AG10803 (cell line): ENCODE data around the gene EDEM3.
"Not testable (repeated sequence)": the region's sequence is repeated elsewhere in the genome, so short reads cannot be mapped to it uniquely, and the experiment has no call there.

ENCODE experiments used
- DNase-seq: peaks from one replicate; pipeline ENCODE4 v3.0.0; 2010; ENCODE audit warnings: low read depth
- H3K4me3 ChIP-seq: 2 replicates; pipeline ENCODE4 v1.5.1; 2011; ENCODE audit warnings: mild to moderate bottlenecking, low read length, control low read depth
- CTCF ChIP-seq: conservative IDR thresholded peaks from 2 replicates; pipeline ENCODE4 v1.5.1; 2011; ENCODE audit warnings: mild to moderate bottlenecking, low read length, control low read depth, inconsistent platforms

Gene EDEM3

GRCh38 chr1:184768467-184768866, 13.8 kb upstream of the EDEM3 start:
- H3K4me3 ChIP-seq, result no peak overlapping the region
- no peak for TF ChIP-seq CTCF
- DNase-seq, result no peak

GRCh38 chr1:184767591-184767990, 12.9 kb upstream of the EDEM3 start:
- no peak for TF ChIP-seq CTCF
- DNase-seq, result no peak

GRCh38 chr1:184764483-184764882, 9.8 kb upstream of the EDEM3 start:
- DNase-seq, result no peak
- no peak for TF ChIP-seq CTCF
- no peak overlapping the region for H3K4me3 ChIP-seq

More at GRCh38 chr1:184767591-184767990, 12.9 kb upstream of the EDEM3 start:
- H3K4me3 ChIP-seq, result no peak overlapping the region

- H3K4me3 ChIP-seq, DNase-seq: not testable (repeated sequence)
Observed at GRCh38 chr1:184763520-184763919, 8.9 kb upstream of the EDEM3 start.

- no peak overlapping the region for H3K4me3 ChIP-seq
- no peak for DNase-seq
- TF ChIP-seq CTCF, result no peak
Observed at GRCh38 chr1:184761969-184762485, 7.4 kb upstream of the EDEM3 start.

GRCh38 chr1:184759651-184760050, 5.0 kb upstream of the EDEM3 start:
- H3K4me3 ChIP-seq, result no peak overlapping the region
- DNase-seq, result no peak
- no peak for TF ChIP-seq CTCF

- no peak for TF ChIP-seq CTCF
- DNase-seq, result no peak
- H3K4me3 ChIP-seq, result no peak overlapping the region
Observed at GRCh38 chr1:184759112-184759511, 4.5 kb upstream of the EDEM3 start.

- no peak overlapping the region for H3K4me3 ChIP-seq
- no peak for DNase-seq
- no peak for TF ChIP-seq CTCF
Observed at GRCh38 chr1:184757891-184758290, 3.2 kb upstream of the EDEM3 start.
